ENCODE measurements around the gene FAM217A.

The FAM217A gene

DNA sequence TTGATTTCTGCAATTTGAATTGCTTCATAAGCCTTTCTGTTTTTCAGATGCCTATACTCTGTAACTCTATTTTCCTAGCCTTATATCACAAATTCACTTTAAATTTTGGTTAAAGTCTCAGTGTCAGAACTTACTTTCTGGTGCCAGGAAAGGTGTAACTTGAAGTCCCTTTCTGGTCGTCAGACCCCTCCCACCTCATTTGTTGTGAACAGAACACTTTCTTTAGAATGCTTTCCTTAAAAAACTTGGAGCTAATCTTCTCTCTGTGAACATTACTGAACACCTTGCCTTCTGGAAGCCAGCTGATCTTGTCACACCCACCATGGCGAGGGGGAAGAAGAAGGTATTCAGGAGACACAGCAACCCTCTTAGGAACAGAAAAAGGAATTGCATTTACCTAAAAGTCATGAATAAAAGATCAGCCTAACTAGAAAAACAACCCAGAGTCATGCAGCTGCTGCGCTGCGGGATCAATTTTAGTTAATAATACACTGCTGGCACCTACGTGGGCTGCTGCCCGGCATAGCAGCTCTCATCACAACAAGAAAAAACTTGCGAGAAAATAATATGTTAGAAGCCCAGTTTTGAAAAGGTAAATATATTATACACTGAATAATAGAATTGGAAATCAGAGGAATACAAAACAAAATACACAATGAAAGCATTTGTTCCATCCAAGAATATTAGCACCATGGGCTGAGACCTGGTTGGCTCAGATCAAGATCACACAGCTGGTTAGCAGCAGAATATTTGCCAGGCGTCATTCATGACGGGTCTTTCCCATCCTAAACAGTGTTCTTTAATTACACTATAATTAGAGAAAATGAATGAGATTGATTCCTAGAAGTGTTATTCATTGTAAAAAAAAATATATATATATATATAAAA, 5.8 kb upstream of the FAM217A start:
- no peak for DNase-seq (ENCODE audit: low read depth)

DNA sequence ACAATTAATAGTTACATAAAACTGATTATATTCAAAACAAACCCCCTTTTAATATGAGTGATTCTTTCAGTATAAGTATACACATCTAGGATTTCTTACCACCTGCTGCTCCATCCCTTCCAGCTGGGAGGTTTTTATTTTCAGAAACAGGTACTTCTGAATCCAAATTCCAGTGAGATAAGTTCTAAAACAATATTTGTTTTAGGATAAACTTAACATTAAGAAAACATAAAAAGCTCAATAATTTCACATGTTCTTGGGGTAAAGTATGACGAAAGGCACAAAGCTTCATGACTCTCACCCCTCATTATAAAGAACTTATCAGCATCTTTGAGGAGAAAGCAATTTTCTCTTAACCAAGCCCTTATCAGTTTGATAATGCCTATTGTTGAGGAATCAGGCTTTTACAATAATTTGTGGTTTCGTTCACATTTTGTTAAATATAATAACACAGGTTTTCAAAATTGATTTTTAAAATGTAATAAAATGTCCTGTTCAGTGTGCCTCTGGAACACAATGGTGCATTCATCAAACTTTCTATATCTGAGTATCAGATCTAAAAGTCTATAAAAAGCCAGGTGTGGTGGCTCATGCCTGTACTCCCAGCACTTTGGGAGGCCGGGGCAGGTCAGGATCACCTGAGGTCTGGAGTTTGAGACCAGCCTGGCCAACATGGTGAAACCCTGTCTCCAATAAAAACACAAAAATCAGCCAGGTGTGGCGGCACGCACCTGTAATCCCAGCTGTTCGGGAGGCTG, 4.3 kb downstream of the FAM217A start:
- DNase-seq (ENCODE audit: low read depth) = no peak

DNA sequence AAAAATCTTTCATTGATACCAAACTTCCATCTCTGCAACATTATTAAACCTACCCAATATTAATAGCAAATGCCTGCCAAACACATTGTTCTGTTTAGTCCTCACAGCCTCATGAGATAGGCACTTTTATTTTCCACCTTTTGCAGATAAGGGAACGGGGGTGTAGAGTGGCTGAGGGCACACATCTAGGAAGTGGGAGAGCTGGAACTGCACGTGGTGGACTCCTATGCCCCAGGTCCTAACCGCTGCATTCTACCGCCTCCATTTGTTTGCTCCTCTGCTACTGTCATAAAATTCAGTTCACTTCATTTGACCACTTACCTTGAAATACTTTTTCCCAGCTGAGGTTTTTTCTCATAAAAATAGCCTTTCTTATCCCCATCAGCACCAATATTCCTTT, 7.6 kb downstream of the FAM217A start:
- DNase-seq (ENCODE audit: low read depth) = no peak

DNA sequence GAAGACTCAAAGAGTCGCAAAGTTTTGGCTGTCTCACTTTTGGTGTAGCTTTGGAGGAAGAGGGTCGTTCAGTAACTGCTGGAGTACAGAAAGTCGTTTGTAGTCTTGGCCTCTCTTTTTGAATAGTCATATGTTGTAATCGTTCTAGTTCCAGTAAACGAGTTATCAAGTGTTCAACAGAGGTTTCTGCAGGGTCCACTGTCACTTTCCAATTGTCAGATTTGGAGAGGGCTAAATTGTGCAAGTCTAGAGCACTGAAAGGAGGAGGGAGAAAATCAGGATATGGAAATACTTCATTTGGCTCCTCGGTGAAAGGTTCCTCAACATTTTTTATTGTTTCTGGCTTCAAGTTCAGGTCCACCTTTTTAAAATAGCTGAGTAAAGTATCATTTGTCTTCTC, 9.7 kb downstream of the FAM217A start:
- DNase-seq (ENCODE audit: low read depth) = no peak

DNA sequence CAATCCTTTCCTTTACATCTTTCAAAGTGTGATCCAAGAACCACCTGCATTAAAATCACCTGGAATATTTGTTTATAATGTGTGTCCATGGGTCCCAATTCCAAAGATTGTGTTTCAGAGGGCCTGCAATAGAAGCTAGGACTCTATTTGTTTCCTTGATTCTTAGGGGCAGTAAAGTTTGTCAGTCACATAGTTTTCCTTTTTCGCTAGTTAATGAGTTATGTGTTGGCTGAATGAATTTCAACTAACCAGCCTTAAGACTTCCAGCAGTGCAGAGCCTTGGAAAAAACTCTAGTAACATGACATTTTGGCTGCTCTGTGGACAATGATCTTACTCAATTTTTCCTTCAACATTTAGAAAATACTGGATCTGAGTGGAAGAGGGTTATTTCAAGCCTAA, 11.3 kb downstream of the FAM217A start:
- no peak for DNase-seq (ENCODE audit: low read depth)

DNA sequence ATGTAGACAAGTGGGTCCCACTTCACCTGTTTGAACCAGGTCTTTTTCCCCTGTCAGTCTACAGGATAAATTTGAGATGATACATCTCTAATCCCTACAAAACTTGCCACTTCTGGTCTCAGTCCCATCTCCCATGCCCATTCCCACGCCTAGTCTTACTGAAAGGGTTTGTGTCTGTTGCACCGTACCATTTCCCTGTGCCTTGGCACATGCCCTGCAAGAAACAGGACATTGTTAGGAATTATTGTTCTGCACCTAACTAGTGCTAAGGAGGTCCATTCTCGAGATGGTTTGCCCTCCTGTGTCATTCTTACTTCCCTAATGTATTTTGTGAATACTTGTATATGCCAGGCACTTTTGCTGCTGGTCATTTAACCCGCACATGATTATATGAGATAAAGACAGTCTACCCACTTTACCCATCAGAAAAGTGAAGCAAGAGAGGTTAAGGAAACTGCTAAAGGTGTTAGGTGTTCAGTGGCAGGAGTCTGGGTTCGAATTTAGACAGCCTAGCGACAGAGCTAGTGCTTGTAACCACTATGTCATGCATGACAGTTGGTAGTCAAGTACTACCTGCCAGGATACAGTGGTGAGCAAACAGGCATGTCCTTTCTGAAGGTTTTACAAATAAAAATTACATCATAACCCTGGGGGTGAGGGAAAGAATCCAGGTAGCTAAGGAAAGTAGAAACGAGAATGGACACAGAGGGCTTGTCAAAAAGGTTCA, 12.7 kb downstream of the FAM217A start:
- no peak for DNase-seq (ENCODE audit: low read depth)

DNA sequence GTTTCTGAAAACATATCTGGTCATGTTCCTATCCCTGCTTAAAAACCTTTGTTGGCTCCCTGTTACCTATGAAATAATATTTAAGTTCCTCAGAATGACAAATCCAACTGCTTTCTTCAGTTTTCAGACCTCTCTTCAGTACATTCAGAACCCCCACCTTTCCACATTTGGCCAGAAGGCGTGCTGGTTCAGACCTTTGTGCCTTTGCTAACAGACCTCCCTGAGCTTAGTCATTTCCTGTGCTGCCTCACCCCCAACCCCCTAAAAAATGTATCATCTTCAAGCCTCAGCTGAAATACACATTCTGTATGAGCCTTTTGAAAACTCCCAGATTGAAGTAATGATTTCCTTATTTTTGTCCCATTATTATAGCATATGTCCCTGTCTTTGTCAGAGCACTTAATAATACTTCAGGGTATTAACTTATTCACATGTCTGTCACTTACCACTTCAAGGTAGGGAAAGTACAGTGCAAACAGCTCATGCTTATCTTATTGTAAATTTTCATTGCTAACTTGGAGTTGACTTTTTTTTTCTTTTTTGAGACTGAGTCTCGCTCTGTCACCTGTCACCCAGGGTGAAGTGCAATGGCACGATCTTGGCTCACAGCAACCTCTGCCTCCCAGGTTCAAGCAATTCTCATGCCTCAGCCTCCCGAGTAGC, 19.7 kb downstream of the FAM217A start:
- peak; percentile 44 for DNase-seq (ENCODE audit: low read depth)

DNA sequence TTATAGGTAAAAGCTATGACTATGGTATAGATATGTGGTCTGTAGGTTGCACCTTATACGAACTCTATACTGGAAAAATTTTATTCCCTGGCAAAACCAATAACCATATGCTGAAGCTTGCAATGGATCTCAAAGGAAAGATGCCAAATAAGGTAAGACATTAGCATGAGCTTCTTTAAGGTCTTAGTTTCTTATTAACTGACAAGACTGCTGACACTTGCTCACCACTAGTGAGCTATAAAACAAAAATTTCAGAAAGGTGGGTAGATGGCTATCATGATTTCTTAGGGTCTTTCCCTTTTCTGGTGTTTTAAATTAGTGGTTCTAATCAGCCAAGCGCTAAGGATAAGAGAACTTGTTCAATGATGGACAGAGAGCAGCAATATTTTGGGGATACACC, 21.9 kb downstream of the FAM217A start:
- DNase-seq (ENCODE audit: low read depth) = no peak

DNA sequence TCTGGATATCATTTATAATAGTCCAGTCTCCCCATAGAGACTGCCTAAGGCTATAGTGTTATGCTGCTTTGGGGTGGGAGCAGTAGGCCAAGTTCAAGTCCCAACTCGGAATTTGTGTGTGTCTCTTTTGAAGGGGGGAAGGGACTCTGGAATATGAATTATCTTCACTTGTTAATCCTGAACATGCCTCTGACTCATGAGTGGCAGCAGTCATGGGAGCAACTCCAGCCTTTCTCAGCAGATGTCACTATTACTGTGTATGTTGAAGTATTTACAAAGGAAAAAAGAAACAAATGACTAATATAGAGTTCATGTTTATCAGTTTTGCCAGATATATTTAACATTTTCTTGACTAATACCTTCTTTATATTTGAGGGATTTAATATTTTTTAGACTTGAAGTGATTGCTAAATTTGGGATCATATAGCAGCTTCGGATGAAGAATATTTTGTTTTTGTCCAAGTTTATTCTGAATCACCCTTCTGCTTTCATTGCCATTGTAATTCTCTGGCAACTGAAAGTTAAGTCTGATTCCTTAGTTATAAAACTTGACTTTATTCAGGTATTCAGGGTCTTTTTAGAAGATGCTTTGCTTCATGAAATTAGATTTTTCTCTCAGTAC, 23.4 kb downstream of the FAM217A start:
- DNase-seq (ENCODE audit: low read depth) = no peak

DNA sequence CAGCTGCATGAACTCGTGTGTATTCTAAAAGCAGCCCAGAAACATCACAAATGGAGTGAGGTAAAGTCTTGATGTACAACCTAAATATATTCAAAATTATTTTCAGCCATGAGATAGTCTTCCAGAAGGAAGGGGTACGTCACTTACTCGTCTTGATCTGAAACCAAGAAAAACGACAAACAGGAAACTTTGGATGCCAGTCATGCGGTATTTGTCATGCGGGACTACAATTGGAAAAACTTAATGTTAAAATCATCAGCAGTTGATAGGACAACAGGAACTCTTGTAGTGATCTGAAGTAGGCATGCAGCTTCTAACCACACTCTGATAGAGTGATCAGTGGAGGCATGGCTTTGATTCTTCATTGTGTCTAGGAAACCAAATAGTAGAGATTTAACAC, 29.7 kb downstream of the FAM217A start:
- DNase-seq (ENCODE audit: low read depth) = no peak

DNA sequence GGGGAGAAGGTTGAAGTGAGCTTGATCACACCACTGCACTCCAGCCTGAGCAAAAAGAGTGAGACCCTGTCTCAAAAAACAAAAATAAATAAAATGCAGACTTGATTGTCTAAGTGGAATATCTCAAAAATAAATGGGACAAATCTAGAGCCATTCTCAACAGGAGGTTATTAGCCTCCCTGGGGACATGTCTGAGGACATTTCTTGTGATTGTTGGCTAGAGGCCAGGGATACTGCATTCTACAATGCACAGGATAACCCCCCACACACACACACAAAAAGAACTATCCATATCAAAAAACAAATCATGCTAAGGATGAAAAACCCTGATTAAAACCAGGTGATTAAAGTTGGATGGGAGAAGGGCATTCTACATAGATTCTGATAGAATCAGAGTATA, 37.5 kb downstream of the FAM217A start:
- DNase-seq (ENCODE audit: low read depth) = no peak

DNA sequence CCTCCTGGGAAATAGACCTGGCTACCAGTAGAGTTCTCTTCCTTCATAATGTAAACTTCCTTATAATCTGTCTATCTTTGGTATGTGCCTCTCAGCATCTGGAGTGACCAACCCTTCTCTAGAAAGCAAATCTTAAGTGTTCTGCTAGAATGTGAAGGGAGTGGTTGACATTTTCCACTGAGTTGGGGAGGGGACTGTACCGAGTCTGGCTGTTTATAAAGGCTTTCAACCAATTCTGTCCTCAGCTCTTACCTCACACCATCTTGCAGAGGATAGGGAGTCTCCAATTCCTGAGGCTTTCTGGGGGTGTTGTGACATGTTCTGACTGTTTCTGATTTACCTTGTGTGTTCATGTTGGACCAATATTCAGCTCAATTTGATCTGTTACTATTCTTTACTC, 39.6 kb downstream of the FAM217A start:
- no peak for DNase-seq (ENCODE audit: low read depth)

DNA sequence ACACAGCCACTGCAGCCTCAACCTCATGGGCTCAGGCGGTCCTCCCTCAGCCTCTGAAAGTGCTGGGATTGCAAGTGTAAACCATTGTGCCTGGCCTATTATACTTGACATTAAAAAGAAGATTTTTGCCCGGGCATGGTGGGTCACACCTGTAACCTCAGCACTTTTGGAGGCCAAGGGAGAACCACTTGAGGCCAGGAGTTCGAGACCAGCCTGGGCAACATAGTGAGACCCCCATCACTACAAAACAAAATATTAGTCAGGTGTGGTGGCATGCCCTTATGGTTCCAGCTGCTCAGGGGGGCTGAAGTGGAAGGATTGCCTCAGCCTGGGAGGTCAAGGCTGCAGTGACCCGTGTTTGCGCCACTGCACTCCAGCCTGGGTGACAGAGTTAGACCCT, 42.4 kb downstream of the FAM217A start:
- DNase-seq (ENCODE audit: low read depth) = no peak

DNA sequence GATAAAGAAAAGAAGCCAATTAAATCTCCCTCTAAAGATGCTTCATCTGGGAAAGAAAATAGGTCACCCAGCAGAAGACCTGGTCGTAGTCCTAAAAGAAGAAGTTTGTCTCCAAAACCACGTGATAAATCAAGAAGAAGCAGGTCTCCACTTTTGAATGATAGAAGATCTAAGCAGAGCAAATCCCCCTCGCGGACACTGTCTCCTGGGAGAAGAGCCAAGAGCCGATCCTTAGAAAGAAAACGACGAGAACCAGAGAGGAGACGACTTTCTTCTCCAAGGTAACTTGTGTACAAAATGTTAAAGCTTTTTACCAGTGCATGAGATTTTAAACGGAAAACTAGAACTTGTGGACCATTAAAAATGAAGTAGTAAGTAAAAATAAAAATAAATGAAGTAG, 46.5 kb downstream of the FAM217A start:
- DNase-seq (ENCODE audit: low read depth) = no peak

DNA sequence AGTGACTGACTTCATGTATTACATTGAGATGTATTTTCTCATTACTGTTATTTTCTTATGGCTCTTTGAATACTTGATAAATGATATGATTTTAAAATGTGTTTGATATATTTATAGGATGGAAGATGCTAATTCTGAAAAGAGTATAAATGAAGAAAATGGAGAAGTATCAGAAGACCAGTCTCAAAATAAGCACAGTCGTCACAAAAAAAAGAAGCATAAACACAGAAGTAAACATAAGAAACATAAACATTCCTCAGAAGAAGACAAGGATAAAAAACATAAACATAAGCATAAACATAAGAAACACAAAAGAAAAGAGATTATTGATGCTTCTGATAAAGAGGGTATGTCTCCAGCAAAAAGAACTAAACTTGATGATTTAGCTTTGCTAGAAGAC, 47.5 kb downstream of the FAM217A start:
- no peak for DNase-seq (ENCODE audit: low read depth)

DNA sequence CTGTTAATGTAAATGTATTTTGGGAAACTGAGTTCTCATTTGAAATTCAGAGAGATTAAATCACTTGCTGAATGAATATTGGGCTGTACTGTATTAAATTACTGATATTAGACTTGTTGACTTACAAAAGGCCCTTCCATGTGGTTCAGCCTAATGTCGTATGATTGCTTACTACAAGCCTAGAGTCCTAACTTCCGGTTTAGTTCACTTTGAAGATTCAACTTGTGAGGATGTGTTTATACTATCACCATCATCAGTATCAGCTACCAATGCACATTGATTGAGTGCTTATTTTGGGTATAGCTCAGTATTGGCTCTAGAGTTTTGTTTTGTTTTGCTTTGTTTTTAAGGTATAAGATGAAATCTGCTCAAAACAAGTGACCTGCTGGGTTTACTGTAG, 48.3 kb downstream of the FAM217A start:
- no peak for DNase-seq (ENCODE audit: low read depth)

DNA sequence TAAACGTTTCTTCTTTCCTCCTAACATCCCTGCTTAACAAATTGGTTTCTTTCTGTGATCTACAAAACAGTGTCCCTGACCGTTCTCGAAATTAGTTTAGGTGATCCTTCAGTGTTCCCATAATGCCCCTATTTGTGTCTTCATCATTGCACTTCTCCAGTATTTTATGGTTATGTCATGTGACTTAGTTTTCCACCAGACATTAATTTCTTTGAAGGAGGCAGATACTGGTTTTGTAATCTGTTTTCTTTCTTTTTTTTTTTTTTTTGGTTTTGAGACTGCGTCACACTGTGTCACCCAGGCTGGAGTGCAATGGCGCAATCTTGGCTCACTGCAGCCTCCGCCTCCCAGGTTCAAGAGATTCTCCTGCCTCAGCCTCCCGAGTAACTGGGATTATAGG, 49.2 kb downstream of the FAM217A start:
- DNase-seq (ENCODE audit: low read depth) = no peak

DNA sequence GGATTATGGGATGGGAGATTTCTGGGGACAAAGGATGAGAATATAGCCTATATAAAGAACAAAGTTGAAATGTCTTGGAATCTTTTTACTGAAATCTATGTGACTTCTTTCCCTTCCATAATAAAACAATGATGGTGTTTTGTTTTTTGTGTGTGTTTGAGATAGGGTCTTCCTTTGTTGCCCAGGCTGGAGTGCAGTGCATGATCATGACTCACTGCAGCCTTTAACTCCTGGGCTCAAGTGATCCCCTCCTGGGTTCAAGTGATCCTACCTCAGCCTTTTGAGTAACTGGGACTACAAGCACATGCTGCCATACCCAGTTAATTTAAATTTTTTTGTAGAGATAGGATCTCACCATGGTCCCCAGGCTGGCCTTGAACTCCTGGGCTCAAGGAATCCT, 50.9 kb downstream of the FAM217A start:
- no peak for DNase-seq (ENCODE audit: low read depth)

DNA sequence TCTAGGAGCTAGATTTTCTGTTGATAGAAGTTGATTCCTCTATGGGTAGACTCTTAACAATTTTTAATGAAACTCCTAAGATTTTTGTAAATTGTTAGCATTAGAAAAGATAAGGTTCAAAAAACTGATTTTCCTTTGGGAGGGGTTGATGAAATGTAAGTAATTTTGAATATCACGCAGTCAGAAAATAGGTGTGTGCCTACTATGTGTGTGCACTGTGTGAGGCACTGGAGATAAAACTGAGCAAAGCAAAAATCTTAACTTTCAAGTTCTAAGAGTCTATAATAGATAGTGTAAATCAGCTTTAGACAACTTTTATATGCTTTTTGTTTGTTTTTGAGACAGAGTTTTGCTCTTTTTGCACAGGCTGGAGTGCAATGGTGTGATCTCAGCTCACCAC, 53.3 kb downstream of the FAM217A start:
- DNase-seq (ENCODE audit: low read depth) = no peak

DNA sequence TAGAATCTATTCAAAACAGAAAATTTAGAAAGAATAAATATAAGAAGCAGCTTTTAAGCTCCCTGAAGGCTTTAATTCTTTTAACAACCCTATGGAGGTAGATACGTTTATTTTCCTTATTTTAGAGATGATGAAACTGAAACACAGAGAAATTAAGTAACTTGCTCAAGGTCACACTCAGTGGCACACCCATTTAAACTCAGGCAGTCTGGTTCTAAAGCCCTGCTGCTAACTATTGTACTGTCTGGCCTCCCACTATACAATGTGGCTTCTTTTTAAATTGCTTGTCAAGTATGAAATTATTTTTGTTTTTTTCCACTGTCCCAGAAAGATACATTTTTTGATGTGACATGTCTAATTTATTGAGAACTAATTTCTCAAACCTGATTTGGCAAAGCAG, 55.7 kb downstream of the FAM217A start:
- DNase-seq (ENCODE audit: low read depth) = no peak

DNA sequence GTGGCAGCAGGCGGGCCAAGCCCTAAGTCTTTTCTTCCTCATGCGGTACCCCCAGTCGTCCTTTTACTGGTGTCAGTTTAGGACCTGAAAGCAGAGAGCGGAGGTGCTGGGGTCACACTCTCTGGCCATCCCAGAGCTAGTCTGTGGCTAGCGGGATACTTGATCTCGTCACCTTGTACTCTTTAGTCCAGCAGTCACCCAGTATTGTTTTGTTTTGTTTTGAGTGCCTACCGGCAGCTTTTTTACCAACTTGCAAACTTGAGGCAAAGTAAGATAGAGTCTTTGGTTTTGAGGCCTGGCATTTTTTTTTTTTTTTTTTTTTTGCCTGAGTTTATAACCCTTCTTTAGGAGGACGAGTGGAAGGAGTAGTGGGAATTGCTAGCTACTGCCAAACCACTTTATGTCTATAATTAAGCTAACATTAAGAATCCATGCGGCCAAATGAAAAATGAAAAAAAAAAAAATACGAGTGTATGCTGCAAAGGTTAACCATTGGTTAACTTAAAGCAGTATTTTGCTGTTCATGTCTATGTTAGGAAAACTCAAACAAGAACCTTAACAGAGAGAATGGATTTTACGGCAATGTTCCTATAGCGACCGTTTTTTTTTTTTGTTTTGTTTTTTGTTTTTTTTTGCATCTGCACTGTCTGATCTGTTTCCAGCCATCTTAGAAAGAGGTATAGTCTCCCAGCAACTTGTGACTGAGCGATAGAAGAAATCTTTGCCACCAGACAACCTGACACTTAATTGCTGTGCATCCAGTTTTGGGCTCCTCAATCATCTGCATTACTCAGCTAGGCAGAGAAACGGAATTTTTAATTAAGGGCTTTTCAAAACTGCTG, 56.9 kb downstream of the FAM217A start:
- DNase-seq (ENCODE audit: low read depth) = no peak
